Upper lobe of left lung (tissue), 4 donors: Measurements from ENCODE around the gene BRIP1.

Experiments
- CTCF ChIP-seq, 6 experiments: fragments of 450-650 bp in 4 of 6; fragments of 200-600 bp in 2 of 6; sonication (generic) in 2 of 6; IDR thresholded peaks; one replicate each; pipeline ENCODE4 v1.5.1; 2016 to 2019; ENCODE audit warnings: antibody characterized with exemption in 6 of 6
- EP300 ChIP-seq, 4 donors: sonication (generic); formaldehyde crosslinking; IDR thresholded peaks; one replicate each; pipeline ENCODE4 v1.5.1; 2017; ENCODE audit warnings: antibody characterized with exemption in 4 of 4, control low read depth in 2 of 4
- POLR2A ChIP-seq, 4 donors: fragments of 450-650 bp; IDR thresholded peaks; one replicate each; pipeline ENCODE4 v1.5.1; 2016 to 2017; ENCODE audit warnings: antibody characterized with exemption in 4 of 4, mild to moderate bottlenecking in 2 of 4
- POLR2AphosphoS5 ChIP-seq, 2 donors: sonication (generic); formaldehyde crosslinking; IDR thresholded peaks; one replicate each; pipeline ENCODE4 v1.5.1; 2017; ENCODE audit warnings: antibody characterized with exemption in 2 of 2

- no peak for TF ChIP-seq POLR2AphosphoS5 (IDR thresholded peaks at IDR 0.05)
- TF ChIP-seq CTCF (IDR thresholded peaks at IDR 0.05) = no peak
- no peak for TF ChIP-seq POLR2A (IDR thresholded peaks at IDR 0.05)
- no peak for TF ChIP-seq EP300 (IDR thresholded peaks at IDR 0.05)
Measured at GRCh38 chr17:61869138-61869537, 5.8 kb upstream of the BRIP1 start.
